NCI-H2107 (cell line): Measurements from ENCODE around the gene ST8SIA5.
"Not testable (repeated sequence)": the region's sequence is repeated elsewhere in the genome, so short reads cannot be mapped to it uniquely, and the experiment has no call there.

Experiments used
- DNase-seq: peaks from one replicate; lab custom pipeline; 2025; lab: John Stamatoyannopoulos, UW

Gene ST8SIA5, protein sequence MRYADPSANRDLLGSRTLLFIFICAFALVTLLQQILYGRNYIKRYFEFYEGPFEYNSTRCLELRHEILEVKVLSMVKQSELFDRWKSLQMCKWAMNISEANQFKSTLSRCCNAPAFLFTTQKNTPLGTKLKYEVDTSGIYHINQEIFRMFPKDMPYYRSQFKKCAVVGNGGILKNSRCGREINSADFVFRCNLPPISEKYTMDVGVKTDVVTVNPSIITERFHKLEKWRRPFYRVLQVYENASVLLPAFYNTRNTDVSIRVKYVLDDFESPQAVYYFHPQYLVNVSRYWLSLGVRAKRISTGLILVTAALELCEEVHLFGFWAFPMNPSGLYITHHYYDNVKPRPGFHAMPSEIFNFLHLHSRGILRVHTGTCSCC

DNA sequence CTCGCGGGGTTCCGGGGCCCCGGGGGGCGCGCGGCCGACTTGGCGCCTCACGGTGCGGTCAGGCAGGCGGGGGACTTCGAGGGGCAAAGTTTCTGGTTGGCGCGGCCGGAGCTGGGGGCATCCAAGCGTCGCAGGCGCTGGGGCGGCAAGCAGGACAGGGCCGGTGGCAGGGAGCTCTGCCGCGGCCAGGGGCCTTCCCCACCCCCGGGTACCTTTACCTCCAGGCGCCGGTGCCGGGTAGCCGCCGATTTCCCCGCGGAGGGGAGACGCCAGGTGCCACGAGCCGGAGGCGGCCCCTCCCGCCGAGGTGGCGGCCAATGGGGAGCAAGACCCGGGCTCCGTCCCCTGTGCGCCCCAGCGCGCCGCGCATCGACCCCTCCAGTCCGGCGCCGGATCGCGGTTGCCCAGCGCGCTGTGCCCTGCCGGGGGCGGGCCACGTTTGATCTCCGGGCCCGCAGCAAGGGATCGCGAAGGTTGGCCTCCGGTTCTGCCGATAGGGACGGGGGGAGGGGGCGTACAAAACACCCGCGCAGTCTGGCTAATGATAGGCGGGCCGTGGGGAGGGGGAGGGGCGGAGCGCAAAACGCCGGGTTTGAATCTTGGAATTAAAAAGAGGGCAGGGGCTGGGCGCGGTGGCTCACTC is at the start of gene ST8SIA5:
Gene ST8SIA5 (minus strand): TSS at position 495 of the 643 bp plus-strand sequence. CDS start 545 bp downstream, outside the sequence.
- peak; percentile 39 for DNase-seq

GRCh38 chr18:46795945-46796344 is 39.1 kb upstream of the ST8SIA5 start:
- DNase-seq, result not testable (repeated sequence)

DNA sequence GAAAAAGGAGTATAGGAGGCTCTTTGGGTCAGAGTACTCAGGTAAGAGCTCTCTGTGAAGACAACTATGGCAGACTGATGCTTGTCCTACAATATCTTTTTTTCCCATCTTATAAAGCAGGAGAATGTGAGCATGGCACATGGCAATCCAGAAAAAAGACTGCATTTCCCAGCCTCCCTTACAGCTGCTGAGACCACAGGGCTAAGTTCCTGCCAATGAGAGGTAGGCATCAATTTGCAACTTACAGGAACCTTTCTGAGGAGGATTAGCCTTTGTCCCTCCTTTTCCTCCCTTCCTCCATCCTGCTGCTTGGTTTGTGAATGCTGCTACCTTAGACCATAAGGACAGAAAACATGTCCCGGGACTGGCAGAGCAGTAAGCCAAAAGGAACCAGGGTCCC is 37.8 kb upstream of the ST8SIA5 start:
- no peak for DNase-seq

GRCh38 chr18:46793565-46793964 is 36.7 kb upstream of the ST8SIA5 start:
- DNase-seq, result peak; percentile 14

GRCh38 chr18:46789088-46789487 is 32.2 kb upstream of the ST8SIA5 start:
- no peak for DNase-seq

GRCh38 chr18:46787674-46788073 is 30.8 kb upstream of the ST8SIA5 start:
- no peak for DNase-seq

- DNase-seq, result no peak
Observed at GRCh38 chr18:46772357-46772756, 15.5 kb upstream of the ST8SIA5 start.

GRCh38 chr18:46771141-46771540 is 14.3 kb upstream of the ST8SIA5 start:
- DNase-seq, result no peak

DNA sequence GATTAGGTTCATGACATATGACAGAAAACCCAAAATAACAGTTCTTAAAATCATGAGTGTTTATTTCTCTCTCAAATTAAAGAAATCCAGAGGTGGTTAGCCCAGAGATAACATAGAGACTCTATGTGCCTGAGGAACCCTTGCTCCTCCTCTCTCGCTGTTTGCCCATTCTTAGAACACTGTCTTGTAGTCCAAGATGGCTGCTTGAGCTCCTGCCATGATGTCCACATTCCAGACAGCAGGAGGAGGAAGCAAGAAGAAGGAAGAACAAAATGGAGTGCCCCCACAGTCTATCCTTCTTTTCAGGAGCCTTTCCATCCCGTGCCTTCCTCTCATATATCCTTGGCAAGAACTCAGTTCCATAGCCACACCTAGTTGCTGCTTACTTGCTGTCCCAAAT is 13.9 kb upstream of the ST8SIA5 start:
- DNase-seq, result no peak

GRCh38 chr18:46768166-46768921 is 11.5 kb upstream of the ST8SIA5 start:
- DNase-seq, result no peak

DNA sequence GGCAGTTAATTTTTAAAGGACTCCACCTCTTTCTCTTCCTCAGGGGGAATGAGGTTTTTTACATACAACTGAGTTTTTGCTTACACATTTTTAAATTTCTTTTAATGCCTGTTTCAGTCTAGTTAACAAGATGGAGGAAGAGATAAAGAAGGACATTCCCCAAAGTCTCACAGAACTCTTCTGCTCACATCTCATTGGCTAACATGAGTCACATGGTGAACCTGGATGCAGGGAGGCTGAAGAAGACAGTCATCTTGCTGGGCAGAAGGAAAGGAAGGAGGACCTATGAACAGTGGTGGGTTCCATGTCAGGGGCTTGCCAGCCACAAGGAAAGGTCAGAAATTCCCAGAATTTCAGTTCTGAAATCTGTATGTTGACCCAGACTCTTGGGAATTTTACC is 10.4 kb upstream of the ST8SIA5 start:
- DNase-seq, result no peak

GRCh38 chr18:46764586-46764985 is 7.7 kb upstream of the ST8SIA5 start:
- no peak for DNase-seq

DNA sequence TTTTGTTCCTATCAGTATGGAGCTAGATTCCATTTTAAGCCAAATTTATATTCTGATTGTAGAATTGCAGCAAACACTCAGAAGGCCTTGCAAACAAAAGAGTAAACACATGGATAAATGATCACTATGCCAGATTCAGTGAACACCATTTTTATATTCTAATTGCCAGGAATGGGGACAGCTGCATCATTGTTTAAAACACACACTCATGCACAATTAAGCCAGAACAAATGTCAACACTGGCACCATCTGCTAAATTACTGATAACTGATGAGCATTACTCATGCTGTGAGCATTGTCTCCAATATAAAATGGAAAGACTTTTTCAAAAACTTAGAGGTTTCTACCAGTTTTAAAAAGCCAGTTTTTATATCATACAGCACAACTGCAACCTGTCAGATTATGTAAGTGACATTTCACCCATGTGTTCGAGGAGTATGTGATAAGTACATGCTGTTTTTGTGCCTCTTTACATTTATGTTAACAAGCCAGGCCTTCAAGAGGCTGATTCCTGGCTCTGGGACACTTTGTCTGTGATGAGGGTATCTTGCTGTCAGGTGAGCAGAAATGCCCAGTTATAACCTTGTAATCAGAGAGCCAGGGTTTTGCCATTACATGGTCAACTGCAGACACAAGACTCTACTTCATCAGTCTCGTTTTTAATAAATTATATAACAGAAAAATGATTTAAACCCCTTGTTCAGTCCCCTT is 4.4 kb upstream of the ST8SIA5 start:
- no peak for DNase-seq

- no peak for DNase-seq
Observed at GRCh38 chr18:46759890-46760289, 3.0 kb upstream of the ST8SIA5 start.

DNA sequence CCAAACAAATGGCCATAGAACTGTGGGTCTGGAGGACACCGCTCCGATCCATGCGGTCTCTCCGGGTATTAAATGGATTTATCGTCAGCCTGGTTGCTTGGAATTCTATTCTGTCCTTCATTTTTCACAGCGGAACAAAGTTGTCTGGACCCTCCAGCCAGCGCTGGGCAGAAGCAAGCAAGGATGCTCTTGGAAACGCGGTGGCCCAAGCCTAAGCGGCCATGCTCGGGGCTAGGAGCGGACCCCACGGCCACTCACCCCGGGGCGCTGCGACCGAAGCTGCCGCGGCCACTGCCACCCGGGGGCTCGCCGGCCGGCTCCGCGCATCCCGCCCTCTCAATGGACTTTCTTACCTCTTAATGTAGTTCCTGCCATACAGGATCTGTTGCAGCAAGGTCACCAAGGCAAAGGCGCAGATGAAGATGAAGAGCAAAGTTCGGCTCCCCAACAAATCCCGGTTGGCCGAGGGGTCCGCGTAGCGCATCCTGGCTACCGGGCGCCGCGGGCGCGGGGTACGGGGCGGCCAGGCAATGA is 761 bp downstream of the ST8SIA5 start:
- DNase-seq, result no peak

- no peak for DNase-seq
Observed at GRCh38 chr18:46755315-46756024, 1.4 kb downstream of the ST8SIA5 start.

DNA sequence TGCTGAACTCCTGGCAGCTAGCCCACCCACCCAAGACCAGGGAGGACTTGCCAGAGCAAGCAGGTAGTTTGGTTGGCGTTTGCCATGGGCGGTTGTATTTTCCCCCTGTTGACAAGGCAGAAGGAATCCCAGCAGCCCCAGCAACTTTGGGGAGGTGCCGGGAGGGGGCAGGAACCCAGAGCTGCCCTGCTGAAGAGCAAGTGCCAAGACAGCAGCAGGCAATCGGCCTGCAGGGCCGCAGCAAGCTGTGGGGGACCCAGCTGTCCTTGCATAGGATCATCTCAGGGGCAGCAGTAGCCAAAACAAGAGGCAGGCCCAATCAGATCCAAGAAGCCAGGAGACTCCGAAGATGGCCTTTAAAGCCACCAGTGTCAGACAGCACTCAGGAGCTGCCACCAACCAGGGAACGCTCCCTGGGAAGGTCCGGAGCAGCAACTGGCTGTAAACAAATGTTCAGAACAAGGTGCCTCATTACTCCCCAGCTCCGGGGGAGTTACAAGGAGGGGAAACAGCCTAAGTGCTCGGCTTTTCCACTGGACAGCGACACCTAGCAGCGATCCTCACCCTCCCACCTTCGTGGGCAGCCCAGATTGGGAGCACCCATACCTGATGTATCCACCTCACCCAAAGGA is 2.1 kb downstream of the ST8SIA5 start:
- DNase-seq, result no peak

DNA sequence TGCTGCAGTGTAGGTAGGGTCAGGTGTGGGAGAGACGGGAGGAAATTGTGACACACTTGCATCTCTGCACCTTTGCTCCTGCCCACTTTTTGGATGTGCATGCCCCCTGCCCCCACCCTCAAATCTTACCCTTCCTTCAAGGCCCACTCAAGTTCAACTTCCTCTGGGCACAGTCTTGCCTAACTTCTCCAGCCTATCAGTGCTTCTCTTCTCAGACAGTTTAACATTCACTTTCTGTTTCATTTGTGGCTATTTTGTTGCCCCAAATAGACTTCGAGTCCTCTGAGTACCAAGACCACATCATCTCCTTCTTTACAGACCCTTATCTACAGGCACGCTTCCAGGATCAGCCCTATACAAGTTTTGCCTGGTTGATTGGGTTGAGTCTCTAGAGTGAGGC is 2.7 kb downstream of the ST8SIA5 start:
- DNase-seq, result no peak

DNA sequence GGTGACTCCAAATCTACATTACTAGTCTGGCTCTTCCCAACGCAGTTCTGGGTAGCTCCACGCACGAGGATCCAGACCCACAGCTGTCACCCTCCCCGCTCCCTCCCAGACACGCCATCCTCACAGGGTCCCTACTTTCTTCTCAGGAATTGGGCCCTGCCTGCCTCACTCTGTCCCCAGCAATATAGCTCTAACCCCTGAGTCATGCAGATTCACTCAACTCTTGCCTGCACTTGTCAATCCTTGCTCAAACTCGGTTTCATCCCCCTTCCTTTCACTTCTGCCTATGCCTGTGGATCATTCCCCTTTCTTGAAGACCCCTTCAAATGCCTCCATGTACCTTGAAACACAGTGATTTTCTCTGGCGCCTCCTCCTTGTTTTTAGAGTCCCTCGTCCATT is 5.0 kb downstream of the ST8SIA5 start:
- no peak for DNase-seq

DNA sequence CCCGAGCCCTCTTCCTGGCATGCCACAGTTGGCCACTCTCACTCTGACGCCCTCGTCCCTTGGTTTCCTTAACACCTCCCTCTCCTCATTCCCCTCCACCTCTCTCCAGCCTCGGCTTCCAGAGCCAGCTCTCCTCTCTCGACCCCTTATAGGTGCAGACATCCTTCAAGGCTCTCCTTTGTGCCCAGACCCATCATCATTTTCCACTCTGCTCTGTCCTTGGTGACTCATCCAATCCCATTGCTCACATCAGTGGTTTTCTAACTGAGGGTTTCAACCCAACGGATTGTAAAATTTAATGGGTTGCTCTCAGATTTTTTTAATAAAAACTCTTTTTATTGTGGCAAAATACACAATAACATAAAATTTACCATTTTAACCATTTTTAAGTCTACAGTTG is 6.2 kb downstream of the ST8SIA5 start:
- no peak for DNase-seq

- DNase-seq, result no peak
Observed at GRCh38 chr18:46748466-46748865, 8.4 kb downstream of the ST8SIA5 start.
